ENCODE measurements around the gene PPP4C.

The PPP4C gene

GRCh38 chr16:30060346-30060745 is 15.4 kb upstream of the PPP4C start:
- no peak for DNase-seq

- no peak for DNase-seq
Observed at GRCh38 chr16:30060836-30061554, 14.8 kb upstream of the PPP4C start.

DNA sequence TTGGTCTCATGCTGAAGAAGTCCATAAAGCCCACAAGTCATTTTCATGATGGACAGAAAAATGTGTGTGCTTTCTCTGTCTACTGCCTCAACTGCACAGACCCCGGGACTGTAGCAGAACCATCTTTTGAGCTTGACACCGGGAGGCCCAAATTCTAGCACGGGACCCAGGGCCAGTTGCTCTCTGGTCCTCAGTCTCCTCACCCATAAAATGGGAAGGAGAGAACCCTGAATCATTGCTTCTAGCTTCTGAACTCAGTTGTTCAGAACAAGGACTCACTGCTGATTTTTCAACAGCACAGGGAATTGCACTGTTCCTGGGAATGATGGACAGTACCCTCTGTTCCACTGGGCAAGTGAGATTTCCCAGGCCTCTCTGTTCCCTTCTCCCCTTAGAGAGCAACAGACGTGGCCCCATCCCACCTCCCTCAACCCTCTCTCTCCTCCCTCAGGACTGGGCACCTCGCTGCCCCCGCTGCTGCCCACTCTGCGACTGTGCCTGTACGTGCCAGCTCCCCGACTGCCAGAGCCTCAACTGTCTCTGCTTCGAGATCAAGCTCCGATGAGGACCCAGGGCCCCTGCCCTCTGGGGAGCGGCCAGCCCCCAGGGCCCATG is 12.4 kb upstream of the PPP4C start:
- DNase-seq, result no peak

- DNase-seq, result peak; percentile 65 to 72
Observed at GRCh38 chr16:30063893-30064728, 11.7 kb upstream of the PPP4C start.

GRCh38 chr16:30064729-30065101 is 11.1 kb upstream of the PPP4C start:
- no peak for DNase-seq

- DNase-seq, result peak; percentile 93 to 96
Observed at GRCh38 chr16:30065102-30065942, 10.5 kb upstream of the PPP4C start, which contains the start of gene ALDOA. TSS of gene ALDOA (plus strand) at chr16:30065760. CDS start at chr16:30066898, 1,138 bp downstream.

DNA sequence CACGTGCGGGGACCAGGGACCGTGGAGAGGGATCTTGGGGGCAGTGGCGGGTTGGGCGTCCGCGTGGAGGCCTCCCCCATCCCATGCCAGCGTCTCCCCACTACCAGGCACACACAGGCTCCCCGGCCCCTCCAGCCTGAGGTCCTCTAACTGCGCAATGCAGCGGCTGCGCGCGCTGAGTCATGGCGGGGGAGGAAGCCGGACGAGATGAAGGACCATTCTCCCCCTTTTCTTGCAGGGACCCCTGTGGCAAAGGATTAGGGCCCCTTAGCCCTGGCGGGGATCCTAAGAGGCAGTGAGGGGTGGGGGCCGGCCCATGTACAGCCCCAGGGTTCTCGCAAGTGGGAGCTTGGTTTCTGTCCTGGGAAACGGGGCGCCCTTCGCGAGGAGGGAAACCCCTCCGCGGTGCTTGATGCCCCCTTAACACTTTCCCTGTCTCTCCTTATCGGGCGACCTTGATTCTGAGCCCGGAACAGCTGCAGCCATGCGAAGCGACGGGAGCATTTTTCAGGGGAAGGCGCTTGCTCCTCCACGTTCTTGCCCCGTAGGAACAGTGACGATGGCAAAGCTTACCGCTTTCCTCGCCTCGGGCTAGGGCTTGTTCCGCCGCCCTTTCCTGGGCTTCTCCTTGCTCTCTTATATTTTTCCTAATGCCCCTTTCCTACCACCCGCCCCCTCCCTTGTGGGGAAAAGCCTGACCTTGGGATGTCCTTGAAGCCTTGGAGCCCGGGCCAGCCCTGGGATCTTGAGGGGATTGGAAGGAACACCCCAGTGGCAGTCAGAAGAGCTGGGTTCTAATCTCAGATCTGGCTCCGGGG is 9.6 kb upstream of the PPP4C start:
- peak; percentile 41 to 51 for DNase-seq

GRCh38 chr16:30066761-30067583 is 8.8 kb upstream of the PPP4C start:
- no peak for DNase-seq

DNA sequence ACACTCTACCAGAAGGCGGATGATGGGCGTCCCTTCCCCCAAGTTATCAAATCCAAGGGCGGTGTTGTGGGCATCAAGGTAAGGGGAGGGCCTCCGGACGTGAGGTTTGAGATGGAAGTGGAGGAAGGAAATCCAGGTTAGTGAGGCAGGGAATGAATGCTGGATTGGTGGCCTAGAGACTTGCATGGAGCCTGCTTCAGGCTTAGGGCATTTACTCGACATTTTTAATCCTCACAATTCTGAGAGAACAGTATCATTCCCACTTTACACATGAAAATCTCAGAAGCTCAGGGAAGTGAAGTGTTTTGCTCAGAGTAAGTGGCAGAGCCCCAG is 8.2 kb upstream of the PPP4C start:
- DNase-seq, result no peak

DNA sequence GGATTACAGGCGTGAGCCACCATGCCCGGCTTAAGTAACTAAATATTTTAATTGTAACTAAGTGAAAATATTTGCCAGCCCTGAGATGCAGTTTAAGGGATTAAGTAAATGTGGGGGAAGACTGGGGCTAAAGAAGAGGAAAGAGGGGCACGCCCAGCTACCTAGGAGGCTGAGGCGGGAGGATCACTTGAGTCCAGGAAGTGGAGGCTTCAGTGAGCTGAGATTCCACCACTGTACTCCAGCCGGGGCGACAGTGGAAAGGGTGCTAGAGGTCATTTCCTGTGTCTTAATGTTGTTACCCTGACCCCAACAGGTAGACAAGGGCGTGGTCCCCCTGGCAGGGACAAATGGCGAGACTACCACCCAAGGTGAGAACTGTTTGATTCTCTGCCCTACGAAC is 7.5 kb upstream of the PPP4C start:
- DNase-seq, result no peak

- DNase-seq, result peak in 1 of 2 experiments; percentile 58
Observed at GRCh38 chr16:30068750-30069610, 6.8 kb upstream of the PPP4C start.

DNA sequence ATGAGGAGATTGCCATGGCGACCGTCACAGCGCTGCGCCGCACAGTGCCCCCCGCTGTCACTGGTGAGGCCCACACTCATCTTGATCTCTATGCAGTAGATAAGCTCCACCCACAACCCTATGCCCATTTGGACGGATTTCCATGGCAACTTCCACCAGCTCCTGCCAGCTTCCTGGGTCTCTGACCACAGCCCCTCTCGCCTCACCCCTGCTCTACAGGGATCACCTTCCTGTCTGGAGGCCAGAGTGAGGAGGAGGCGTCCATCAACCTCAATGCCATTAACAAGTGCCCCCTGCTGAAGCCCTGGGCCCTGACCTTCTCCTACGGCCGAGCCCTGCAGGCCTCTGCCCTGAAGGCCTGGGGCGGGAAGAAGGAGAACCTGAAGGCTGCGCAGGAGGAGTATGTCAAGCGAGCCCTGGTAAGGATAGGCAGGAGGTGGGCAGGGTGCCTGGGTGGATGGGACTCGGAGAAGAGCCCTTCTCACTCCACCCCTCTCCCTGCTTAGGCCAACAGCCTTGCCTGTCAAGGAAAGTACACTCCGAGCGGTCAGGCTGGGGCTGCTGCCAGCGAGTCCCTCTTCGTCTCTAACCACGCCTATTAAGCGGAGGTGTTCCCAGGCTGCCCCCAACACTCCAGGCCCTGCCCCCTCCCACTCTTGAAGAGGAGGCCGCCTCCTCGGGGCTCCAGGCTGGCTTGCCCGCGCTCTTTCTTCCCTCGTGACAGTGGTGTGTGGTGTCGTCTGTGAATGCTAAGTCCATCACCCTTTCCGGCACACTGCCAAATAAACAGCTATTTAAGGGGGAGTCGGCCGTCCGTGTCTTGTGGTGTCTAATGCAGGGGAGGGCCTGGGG is 6.0 kb upstream of the PPP4C start:
- DNase-seq, result no peak

- DNase-seq, result no peak
Observed at GRCh38 chr16:30070490-30070889, 5.3 kb upstream of the PPP4C start.

DNA sequence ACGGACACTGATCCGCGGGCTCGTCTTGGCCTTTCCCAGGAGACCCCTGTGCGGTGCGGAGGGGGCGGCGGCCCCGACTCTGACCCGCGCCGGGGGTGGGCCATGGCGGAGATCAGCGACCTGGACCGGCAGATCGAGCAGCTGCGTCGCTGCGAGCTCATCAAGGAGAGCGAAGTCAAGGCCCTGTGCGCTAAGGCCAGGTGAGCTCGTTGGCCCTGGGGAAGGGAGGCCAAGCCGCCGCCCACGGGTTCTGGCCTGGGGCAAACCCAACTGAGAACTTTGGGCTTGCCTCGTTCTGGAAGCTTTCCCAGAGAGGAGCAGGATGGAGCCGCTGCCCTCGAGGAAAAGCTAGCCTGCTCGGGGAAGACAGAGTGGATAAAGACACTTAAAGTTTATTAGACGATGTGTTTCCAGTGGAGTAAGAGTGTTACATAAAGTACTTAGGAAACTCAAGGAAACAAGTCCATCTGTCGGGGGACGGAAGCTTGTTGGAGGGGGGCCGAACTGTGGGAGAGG is 540 bp downstream of the PPP4C start:
- no peak for DNase-seq

GRCh38 chr16:30077656-30078055 is 1.9 kb downstream of the PPP4C start:
- no peak for DNase-seq

GRCh38 chr16:30078744-30079143 is 3.0 kb downstream of the PPP4C start:
- DNase-seq, result no peak

- DNase-seq, result no peak
Observed at GRCh38 chr16:30079480-30079879, 3.7 kb downstream of the PPP4C start.

- DNase-seq, result no peak
Observed at GRCh38 chr16:30082545-30083090, 6.8 kb downstream of the PPP4C start.
